Stimulated activated naive B cell treated with anti-CD40 and anti-IgM and Interleukin-4, amounts not matched to agents 10 μg/mL and 1 μg/mL and 100 μg/mL, for 72 hours (primary cell): ENCODE results near the gene UNG.
"Not testable (repeated sequence)": the region's sequence is repeated elsewhere in the genome, so short reads cannot be mapped to it uniquely, and the experiment has no call there.

Source experiments
- ATAC-seq, 2 donors: fragments of 150-1000 bp; cut with Tn5 transposase; replicated peaks; 2 replicates each; pipeline ENCODE4 v1.10.0; 2021; ENCODE audit warnings: moderate library complexity in 1 of 2
- DNase-seq: peaks from one replicate; pipeline ENCODE4 v3.0.0; 2021
- H3K27ac Mint-ChIP-seq: one replicate; pipeline ENCODE4 v1.8.0; 2022; ENCODE audit warnings: mild to moderate bottlenecking, mixed read lengths
- H3K27me3 Mint-ChIP-seq, 2 donors: one replicate each; pipeline ENCODE4 v1.8.0; 2022; ENCODE audit warnings: mixed read lengths in 2 of 2
- H3K36me3 Mint-ChIP-seq, 2 donors: one replicate each; pipeline ENCODE4 v1.8.0; 2022; ENCODE audit warnings: mixed read lengths in 2 of 2, mild to moderate bottlenecking in 1 of 2
- H3K4me1 Mint-ChIP-seq, 2 donors: one replicate each; pipeline ENCODE4 v1.8.0; 2022; ENCODE audit warnings: mixed read lengths in 2 of 2, mild to moderate bottlenecking in 1 of 2
- H3K4me3 Mint-ChIP-seq, 2 donors: one replicate each; pipeline ENCODE4 v1.8.0; 2022; ENCODE audit warnings: mild to moderate bottlenecking in 2 of 2, mixed read lengths in 2 of 2, moderate library complexity in 1 of 2
- H3K9me3 Mint-ChIP-seq, 2 donors: one replicate each; pipeline ENCODE4 v1.8.0; 2022; ENCODE audit warnings: mixed read lengths in 2 of 2, mild to moderate bottlenecking in 1 of 2

The UNG gene

GRCh38 chr12:109144224-109144623, 46.8 kb downstream of the UNG start:
- ATAC-seq (no peak), DNase-seq (no peak)
- no peaks in the 10 kb centered on the region for H3K36me3 Mint-ChIP-seq
- H3K27me3 Mint-ChIP-seq: peaks cover 6 to 13% of the 10 kb centered on the region in 2 donors
- no peaks in the 10 kb centered on the region for H3K9me3 Mint-ChIP-seq
- no peak overlapping the region for H3K4me3 Mint-ChIP-seq
- no peak overlapping the region for H3K27ac Mint-ChIP-seq
- no peaks in the 10 kb centered on the region for H3K4me1 Mint-ChIP-seq

GRCh38 chr12:109147126-109147525, 49.7 kb downstream of the UNG start:
- not testable (repeated sequence) for ATAC-seq, H3K9me3 Mint-ChIP-seq, H3K36me3 Mint-ChIP-seq, DNase-seq, H3K27ac Mint-ChIP-seq, H3K4me1 Mint-ChIP-seq, H3K4me3 Mint-ChIP-seq
- peaks cover 17 to 20% of the 10 kb centered on the region in 2 donors for H3K27me3 Mint-ChIP-seq

DNA sequence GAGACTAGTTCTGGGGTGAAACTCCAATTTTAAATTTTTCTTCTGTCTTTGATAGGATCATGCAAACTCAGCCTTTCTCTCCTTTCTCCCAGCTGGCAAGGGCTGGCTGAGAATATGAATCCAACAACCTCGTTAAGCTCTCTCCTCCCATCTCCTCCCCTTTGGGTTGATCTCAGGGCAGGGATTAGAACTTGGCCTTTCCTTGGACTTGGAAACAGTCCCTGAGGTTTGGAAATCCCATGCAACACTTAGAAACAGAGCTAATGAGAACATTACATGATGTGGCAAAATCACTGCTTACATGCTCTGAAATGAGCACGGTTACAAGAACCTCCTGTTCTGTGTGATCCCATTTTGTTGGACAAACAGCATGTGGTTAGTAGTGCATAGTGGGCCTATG, 50.6 kb downstream of the UNG start:
- H3K36me3 Mint-ChIP-seq: no peaks in the 10 kb centered on the region
- ATAC-seq: no peak
- no peak overlapping the region for H3K27ac Mint-ChIP-seq
- no peaks in the 10 kb centered on the region for H3K9me3 Mint-ChIP-seq
- no peaks in the 10 kb centered on the region for H3K4me1 Mint-ChIP-seq
- peaks cover 18 to 21% of the 10 kb centered on the region in 2 donors for H3K27me3 Mint-ChIP-seq
- no peak for DNase-seq
- no peak overlapping the region for H3K4me3 Mint-ChIP-seq

GRCh38 chr12:109150124-109150640, 52.8 kb downstream of the UNG start:
- no peaks in the 10 kb centered on the region for H3K9me3 Mint-ChIP-seq
- DNase-seq (no peak), ATAC-seq (no peak)
- peaks cover 18 to 21% of the 10 kb centered on the region in 2 donors for H3K27me3 Mint-ChIP-seq
- H3K4me3 Mint-ChIP-seq: no peak overlapping the region
- peaks cover 5 to 12% of the 10 kb centered on the region in 2 donors for H3K4me1 Mint-ChIP-seq
- no peak overlapping the region for H3K27ac Mint-ChIP-seq
- no peaks in the 10 kb centered on the region for H3K36me3 Mint-ChIP-seq

- H3K27me3 Mint-ChIP-seq: peaks cover 18 to 21% of the 10 kb centered on the region in 2 donors
- no peak for ATAC-seq
- no peak for DNase-seq
- H3K36me3 Mint-ChIP-seq: no peaks in the 10 kb centered on the region
- H3K4me1 Mint-ChIP-seq: peaks cover 8 to 16% of the 10 kb centered on the region in 2 donors
- no peak overlapping the region for H3K4me3 Mint-ChIP-seq
- H3K27ac Mint-ChIP-seq: no peak overlapping the region
- H3K9me3 Mint-ChIP-seq: no peaks in the 10 kb centered on the region
Measured at GRCh38 chr12:109151457-109151856, 54.1 kb downstream of the UNG start.

GRCh38 chr12:109153821-109154441, 56.5 kb downstream of the UNG start:
- DNase-seq (no peak), ATAC-seq (no peak)
- peak overlapping the region; percentile 67 for H3K27ac Mint-ChIP-seq
- no peaks in the 10 kb centered on the region for H3K36me3 Mint-ChIP-seq
- no peaks in the 10 kb centered on the region for H3K9me3 Mint-ChIP-seq
- H3K4me1 Mint-ChIP-seq: peaks cover 12 to 25% of the 10 kb centered on the region in 2 donors
- H3K4me3 Mint-ChIP-seq: peak overlapping the region; percentile 84 to 89
- H3K27me3 Mint-ChIP-seq: peaks cover 18 to 21% of the 10 kb centered on the region in 2 donors

- ATAC-seq (peak; percentile 94), DNase-seq (peak; percentile 75)
- H3K4me3 Mint-ChIP-seq: peak overlapping the region; percentile 84 to 89
- H3K27ac Mint-ChIP-seq: peak overlapping the region; percentile 91
- H3K4me1 Mint-ChIP-seq: peaks cover 12 to 25% of the 10 kb centered on the region in 2 donors
- H3K36me3 Mint-ChIP-seq: no peaks in the 10 kb centered on the region
- no peaks in the 10 kb centered on the region for H3K9me3 Mint-ChIP-seq
- peaks cover 12 to 16% of the 10 kb centered on the region in 2 donors for H3K27me3 Mint-ChIP-seq
Measured at GRCh38 chr12:109154451-109155438, 57.3 kb downstream of the UNG start.

DNA sequence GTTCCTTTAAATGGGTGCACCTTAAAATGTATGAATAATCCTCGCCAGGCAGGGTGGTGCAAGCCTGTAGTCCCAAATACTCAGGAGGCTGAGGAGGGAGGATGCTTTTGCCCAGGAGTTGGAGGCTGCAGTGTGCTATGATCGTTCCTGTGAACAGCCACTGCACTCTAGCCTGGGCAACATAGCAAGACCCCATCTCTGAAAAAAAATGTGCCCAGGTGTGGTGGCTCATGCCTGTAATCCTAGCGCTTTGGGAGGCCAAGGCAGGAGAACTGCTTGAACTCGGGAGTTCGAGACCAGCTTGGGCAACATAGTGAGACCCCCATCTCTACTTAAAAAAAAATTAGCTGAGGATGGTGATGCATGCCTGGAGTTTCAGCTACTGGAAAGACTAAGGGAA, 58.6 kb downstream of the UNG start:
- Mint-ChIP-seq H3K4me3 (no peak overlapping the region), H3K27me3 (peaks cover 9% of the 10 kb centered on the region in 2 donors), H3K27ac (no peak overlapping the region), H3K4me1 (peaks cover 12 to 25% of the 10 kb centered on the region in 2 donors), H3K9me3 (no peaks in the 10 kb centered on the region), H3K36me3 (no peaks in the 10 kb centered on the region)
- ATAC-seq: no peak
- no peak for DNase-seq

DNA sequence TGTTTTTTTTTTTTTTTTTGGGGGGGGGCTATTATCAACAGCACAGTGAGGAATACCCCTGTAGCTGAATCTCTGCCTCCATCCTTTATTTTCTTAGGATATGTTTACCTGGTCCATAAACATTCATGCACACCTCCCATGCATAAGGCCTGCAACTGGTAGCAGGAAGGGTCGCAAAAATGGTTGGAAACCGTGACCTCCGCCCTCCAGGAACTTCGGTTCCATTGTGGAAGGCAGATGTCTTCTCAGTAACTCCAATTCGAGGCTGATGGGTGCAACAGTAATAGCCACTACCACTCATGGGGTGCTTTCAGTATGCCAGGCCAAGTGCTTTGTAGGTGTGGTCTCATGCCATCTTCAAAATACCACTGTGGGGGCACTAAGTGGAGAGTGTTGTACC, 59.2 kb downstream of the UNG start:
- Mint-ChIP-seq H3K36me3 (no peaks in the 10 kb centered on the region), H3K4me1 (peaks cover 12 to 25% of the 10 kb centered on the region in 2 donors), H3K9me3 (no peaks in the 10 kb centered on the region), H3K27ac (no peak overlapping the region), H3K4me3 (no peak overlapping the region), H3K27me3 (peaks cover 6 to 7% of the 10 kb centered on the region in 2 donors)
- no peak for ATAC-seq
- DNase-seq: no peak

- H3K9me3 Mint-ChIP-seq: no peaks in the 10 kb centered on the region
- ATAC-seq (no peak), DNase-seq (no peak)
- peaks cover under 1 to 2% of the 10 kb centered on the region in 2 donors for H3K36me3 Mint-ChIP-seq
- H3K27me3 Mint-ChIP-seq: no peaks in the 10 kb centered on the region
- no peak overlapping the region for H3K4me3 Mint-ChIP-seq
- peaks cover 12 to 33% of the 10 kb centered on the region in 2 donors for H3K4me1 Mint-ChIP-seq
- no peak overlapping the region for H3K27ac Mint-ChIP-seq
Measured at GRCh38 chr12:109157986-109158385, 60.6 kb downstream of the UNG start.

- Mint-ChIP-seq H3K4me1 (peaks cover 4 to 20% of the 10 kb centered on the region in 2 donors), H3K27me3 (no peaks in the 10 kb centered on the region), H3K36me3 (peaks cover 6 to 7% of the 10 kb centered on the region in 2 donors), H3K9me3 (no peaks in the 10 kb centered on the region), H3K4me3 (no peak overlapping the region), H3K27ac (no peak overlapping the region)
- ATAC-seq (no peak), DNase-seq (no peak)
Measured at GRCh38 chr12:109160433-109160832, 63.0 kb downstream of the UNG start.
